Activated naive CD8-positive, alpha-beta T cell treated with anti-CD3 and anti-CD28 coated beads, Interleukin-2, amount 10 ng/mL, durations not matched to agents 7 days and 5 days (primary cell): ENCODE results near the gene TRRAP. TPM values are rescaled to one million over a fixed set of nuclear protein-coding genes. Genes with fewer than 3 reads are reported as not detected.

ENCODE experiments used
- ATAC-seq: fragments of 150-1000 bp; cut with Tn5 transposase; one replicate; pipeline ENCODE4 v1.10.0; 2021; ENCODE audit warnings: low read depth, moderate library complexity
- POLR2A ChIA-PET: fragments of 350-600 bp; sonication (Branson Sonifier 250); formaldehyde crosslinking; loops from one replicate; lab custom pipeline; 2021; ENCODE audit warnings: antibody characterized with exemption; lab: Charles Lee
- DNase-seq: peaks from one replicate; pipeline ENCODE4 v3.0.0; 2021
- H3K27ac Mint-ChIP-seq: one replicate; pipeline ENCODE4 v1.8.0; 2022; ENCODE audit warnings: mild to moderate bottlenecking, mixed read lengths
- H3K27me3 Mint-ChIP-seq: one replicate; pipeline ENCODE4 v1.8.0; 2022; ENCODE audit warnings: mild to moderate bottlenecking, moderate library complexity, mixed read lengths
- H3K36me3 Mint-ChIP-seq: one replicate; pipeline ENCODE4 v1.8.0; 2021; ENCODE audit warnings: mild to moderate bottlenecking, mixed read lengths
- H3K4me1 Mint-ChIP-seq: one replicate; pipeline ENCODE4 v1.8.0; 2021; ENCODE audit warnings: mixed read lengths
- H3K4me3 Mint-ChIP-seq: one replicate; pipeline ENCODE4 v1.8.0; 2022; ENCODE audit warnings: mild to moderate bottlenecking, moderate library complexity, mixed read lengths
- H3K9me3 Mint-ChIP-seq: one replicate; pipeline ENCODE4 v1.8.0; 2021; ENCODE audit warnings: mixed read lengths
- total RNA-seq, 2 experiments: library from RNA; stranded (reverse); gene quantifications; one replicate each; pipeline ENCODE4 v1.2.3, GENCODE V29; 2021

TRRAP gene
- total RNA-seq, 2 experiments from 2014 or later, result 57.4 to 60.0 TPM

DNA sequence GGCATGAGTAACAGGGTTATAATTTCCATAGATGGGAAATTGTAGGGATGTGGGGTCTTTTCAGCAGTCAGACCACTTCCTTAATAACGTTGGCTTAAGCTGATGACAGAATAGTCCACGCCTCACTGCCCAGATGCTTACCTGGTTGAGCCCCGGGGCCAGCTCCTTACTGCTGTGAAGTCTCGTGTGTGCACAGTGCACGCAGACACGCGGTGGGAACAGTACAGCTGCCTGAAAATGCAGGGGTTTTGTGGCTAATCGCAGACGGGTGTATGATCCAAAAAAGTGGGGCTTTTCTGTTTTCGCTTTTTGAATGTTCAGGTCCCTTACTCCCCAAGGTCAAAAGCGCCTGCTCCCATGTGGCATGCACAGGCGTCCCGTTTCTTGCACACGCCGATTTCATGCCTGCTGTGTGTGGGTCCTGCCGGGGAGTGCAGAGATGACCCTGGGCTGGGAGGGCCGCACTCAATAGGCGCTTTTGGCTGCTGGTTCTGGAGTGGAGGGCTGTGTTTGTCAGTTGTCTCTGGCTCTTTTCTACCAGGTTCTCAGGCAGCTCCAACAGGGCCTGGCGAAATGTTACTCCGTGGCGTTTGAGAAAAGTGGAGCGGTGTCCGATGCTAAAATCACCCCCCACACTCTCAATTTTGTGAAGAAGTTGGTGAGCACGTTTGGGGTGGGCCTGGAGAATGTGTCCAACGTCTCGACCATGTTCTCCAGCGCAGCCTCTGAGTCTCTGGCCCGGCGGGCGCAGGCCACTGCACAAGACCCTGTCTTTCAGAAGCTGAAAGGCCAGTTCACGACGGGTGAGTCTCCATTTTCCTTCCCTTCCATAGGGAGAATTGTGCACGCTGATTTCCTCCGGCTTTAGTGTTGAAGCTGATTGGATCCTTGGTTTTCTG lies 116.0 kb downstream of the TRRAP start:
- ATAC-seq (no peak), DNase-seq (no peak)
- Mint-ChIP-seq H3K4me1 (peaks cover 20% of the 10 kb centered on the region), H3K27me3 (no peaks in the 10 kb centered on the region), H3K27ac (no peak overlapping the region), H3K9me3 (no peaks in the 10 kb centered on the region), H3K4me3 (no peak overlapping the region), H3K36me3 (peaks cover 34% of the 10 kb centered on the region)
- POLR2A ChIA-PET, result no interaction called here

DNA sequence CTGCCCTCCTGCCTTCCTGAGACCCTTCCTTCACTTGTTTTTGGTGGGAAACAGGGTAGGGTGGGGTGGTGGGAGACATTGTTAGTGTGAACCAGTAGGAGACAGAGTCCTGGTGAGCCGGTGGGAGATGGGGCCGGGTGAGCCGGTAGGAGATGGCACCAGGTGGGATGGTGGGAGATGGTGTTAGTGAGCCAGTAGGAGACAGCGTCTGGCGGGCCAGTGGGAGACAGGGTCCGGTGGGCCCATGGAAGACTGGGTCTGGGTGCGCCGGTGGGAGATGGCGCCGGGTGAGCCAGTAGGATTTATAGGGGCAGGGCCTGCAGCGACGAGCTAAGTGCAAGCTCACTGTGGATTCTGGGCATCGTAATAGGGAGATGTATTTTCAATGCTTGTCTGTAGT lies 116.8 kb downstream of the TRRAP start:
- Mint-ChIP-seq H3K27me3 (no peaks in the 10 kb centered on the region), H3K9me3 (no peaks in the 10 kb centered on the region), H3K4me3 (no peak overlapping the region), H3K4me1 (peaks cover 19% of the 10 kb centered on the region), H3K36me3 (peaks cover 33% of the 10 kb centered on the region), H3K27ac (no peak overlapping the region)
- no peak for ATAC-seq
- no peak for DNase-seq
- POLR2A ChIA-PET, result no interaction called here

DNA sequence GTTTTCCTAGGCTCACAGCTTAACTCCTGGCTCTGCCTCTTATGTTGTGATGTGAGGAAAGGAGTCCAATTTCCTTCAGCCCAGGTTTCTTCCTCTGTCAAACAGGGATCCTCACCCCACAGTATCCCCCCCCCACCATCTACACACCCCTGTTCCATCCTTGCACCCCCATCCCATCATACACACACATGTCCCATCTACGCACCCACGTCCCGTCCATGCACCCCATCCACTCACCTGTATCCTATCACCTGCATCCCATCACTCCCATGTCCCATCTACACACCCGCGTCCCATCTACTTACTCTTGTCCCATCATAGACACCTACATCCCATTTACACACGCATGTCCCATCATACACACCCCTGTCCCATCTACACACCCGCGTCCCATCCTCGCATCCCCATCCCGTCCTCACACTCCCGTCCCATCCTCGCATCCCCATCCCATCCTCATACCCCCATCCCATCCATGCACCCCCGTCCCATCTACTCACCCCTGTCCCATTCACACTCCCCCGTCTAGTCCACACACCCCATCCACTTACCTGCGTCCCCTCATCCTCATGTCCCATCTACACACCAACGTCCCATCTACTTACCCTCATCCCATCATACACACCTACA lies 117.3 kb downstream of the TRRAP start:
- peak overlapping the region; percentile 56 for H3K27ac Mint-ChIP-seq
- no peak for ATAC-seq
- H3K4me1 Mint-ChIP-seq, result peaks cover 15% of the 10 kb centered on the region
- no peaks in the 10 kb centered on the region for H3K27me3 Mint-ChIP-seq
- H3K36me3 Mint-ChIP-seq, result peaks cover 31% of the 10 kb centered on the region
- H3K4me3 Mint-ChIP-seq, result no peak overlapping the region
- no peaks in the 10 kb centered on the region for H3K9me3 Mint-ChIP-seq
- DNase-seq, result no peak
- POLR2A ChIA-PET, result no interaction called here

DNA sequence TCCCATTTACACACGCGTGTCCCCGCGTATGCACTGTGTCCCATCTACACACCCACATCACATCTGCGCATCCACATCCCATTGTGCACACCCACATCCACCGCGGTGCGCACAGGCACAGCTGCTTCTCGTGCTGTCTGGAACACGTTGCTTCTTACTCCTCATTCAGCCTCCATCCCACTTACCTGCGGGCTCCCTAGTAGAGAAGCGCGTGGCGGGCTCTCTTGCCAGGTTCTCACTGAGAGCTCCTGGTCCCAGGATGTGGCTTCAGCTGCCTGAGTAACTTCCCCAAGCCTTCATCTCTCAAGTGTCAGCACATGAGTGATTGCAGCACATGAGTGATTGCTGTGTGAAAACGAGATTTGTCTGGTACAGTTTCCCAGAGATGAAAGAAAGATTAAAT lies 117.8 kb downstream of the TRRAP start:
- no peaks in the 10 kb centered on the region for H3K27me3 Mint-ChIP-seq
- DNase-seq, result no peak
- peak; percentile 66 for ATAC-seq
- no peak overlapping the region for H3K4me3 Mint-ChIP-seq
- POLR2A ChIA-PET, result no interaction called here
- peaks cover 32% of the 10 kb centered on the region for H3K36me3 Mint-ChIP-seq
- peaks cover 20% of the 10 kb centered on the region for H3K4me1 Mint-ChIP-seq
- peak overlapping the region; percentile 56 for H3K27ac Mint-ChIP-seq
- H3K9me3 Mint-ChIP-seq, result no peaks in the 10 kb centered on the region

DNA sequence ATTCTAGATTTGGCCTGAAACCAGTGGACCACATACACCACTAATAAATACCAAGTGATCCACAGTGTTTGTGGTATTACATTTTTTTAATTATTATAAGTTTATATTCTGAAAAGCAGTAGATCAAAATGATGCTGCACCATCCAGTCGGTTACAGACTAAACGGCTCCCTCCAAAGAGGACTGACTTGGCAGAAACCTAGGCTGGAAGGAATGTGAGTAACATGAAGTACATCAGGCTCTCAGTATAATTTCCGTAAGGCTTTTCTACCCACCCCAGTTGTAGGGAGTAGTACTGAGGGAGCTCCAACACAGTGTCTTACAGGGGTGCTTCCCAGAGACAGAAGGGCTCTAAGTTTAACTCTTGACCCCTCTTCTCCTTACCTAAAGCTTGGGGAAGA lies 119.5 kb downstream of the TRRAP start:
- Mint-ChIP-seq H3K36me3 (peaks cover 26% of the 10 kb centered on the region), H3K4me1 (peaks cover 29% of the 10 kb centered on the region), H3K27me3 (no peaks in the 10 kb centered on the region)

DNA sequence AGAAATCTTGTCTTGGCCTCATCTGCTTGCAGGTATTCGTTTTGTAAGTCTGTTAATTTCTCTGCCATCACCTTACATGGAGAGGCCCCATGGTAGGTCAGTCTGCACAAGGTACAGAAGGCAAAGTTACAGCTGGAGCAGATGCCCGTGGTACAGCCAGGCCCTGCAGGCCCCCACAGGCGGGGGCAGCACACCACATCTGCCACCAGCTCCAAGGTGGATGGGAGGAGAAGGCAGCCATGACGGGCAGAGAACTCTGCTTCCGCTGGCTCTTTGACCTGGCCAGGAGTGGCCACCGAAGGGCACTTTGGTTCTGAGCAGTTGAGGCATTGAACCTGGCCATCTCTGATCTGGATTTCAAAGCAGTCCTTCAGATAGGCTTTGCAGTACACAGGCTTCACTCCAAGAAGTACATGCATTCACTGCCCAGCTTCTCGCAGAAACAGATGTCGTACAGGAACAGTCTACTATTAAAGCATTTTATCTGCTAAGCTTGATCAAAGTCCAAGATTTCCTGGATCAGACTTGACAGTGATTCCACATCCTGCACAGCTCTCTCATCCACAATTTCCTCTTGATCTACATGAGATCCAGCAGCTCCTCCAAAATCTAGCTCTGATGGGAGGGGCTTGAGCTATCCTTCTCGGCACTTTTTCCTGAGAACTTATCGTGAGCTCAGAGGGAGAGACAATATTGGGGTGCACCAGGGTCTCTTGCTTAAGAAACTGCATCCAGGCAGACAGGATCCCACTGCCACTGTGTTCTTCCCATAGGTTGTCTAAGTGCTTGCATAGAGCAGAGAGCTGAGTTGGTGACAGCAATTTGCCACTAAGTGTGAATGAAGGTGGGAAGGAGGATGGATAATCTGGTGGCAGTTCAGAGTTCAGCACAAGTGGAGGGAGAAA lies 120.7 kb downstream of the TRRAP start:
- no peak for ATAC-seq
- Mint-ChIP-seq H3K4me3 (no peak overlapping the region), H3K4me1 (peaks cover 29% of the 10 kb centered on the region), H3K27me3 (no peaks in the 10 kb centered on the region), H3K9me3 (no peaks in the 10 kb centered on the region), H3K27ac (no peak overlapping the region), H3K36me3 (peaks cover 26% of the 10 kb centered on the region)
- DNase-seq, result no peak
- POLR2A ChIA-PET, result interaction anchor here (0.6 to 2.1 kb wide), 2 partner anchors 10 to 119 kb away, joined by 3 to 4 read pairs; no protein-coding TSS in a partner anchor

More for the DNA sequence above, 119.5 kb downstream of the TRRAP start:
- no peak for DNase-seq
- POLR2A ChIA-PET, result interaction anchor here (2.1 kb wide), 1 partner anchor 9 kb away, joined by 4 read pairs; no protein-coding TSS in a partner anchor
- Mint-ChIP-seq H3K9me3 (no peaks in the 10 kb centered on the region), H3K27ac (no peak overlapping the region), H3K4me3 (no peak overlapping the region)
- ATAC-seq, result no peak

DNA sequence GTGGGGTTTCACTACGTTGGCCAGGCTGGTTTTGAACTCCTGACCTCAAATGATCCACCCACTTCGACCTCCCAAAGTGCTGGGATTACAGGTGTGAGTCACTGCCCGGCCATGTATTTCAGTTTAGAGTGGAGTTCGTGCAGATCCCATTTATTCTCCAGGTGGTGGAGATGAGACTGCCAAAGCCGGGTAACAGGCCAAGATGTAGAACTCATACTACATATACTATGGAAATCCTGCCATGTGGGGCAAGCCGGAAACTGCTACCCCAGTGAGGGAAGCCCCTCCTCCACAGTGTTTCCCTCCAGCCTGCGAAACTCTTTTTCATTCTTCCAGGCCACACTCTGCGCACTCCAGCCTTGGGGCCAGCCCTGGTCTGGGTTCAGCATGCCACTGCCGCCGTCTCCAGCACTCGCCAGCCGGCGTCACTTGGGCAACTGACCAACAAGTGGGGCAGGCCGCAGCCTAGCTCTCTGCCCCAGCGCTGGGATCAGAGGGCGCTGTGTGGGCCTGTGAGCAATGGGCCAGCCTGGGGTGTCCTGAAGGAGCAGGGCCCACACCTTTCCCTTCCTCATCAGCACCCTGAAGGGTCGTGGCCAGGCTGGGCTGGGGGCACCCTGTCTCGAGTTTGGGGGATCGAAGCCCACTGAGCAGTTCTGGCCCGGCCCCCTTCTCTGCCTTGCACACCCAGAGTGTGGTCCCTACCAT lies 122.0 kb downstream of the TRRAP start:
- POLR2A ChIA-PET, result interaction anchor here (1.4 to 2.6 kb wide), 2 partner anchors 9 to 11 kb away, joined by 3 to 11 read pairs; no protein-coding TSS in a partner anchor
- no peaks in the 10 kb centered on the region for H3K27me3 Mint-ChIP-seq
- H3K36me3 Mint-ChIP-seq, result peaks cover 26% of the 10 kb centered on the region
- H3K9me3 Mint-ChIP-seq, result no peaks in the 10 kb centered on the region
- ATAC-seq (no peak), DNase-seq (no peak)
- no peak overlapping the region for H3K4me3 Mint-ChIP-seq
- peak overlapping the region; percentile 82 for H3K27ac Mint-ChIP-seq
- H3K4me1 Mint-ChIP-seq, result peaks cover 29% of the 10 kb centered on the region

DNA sequence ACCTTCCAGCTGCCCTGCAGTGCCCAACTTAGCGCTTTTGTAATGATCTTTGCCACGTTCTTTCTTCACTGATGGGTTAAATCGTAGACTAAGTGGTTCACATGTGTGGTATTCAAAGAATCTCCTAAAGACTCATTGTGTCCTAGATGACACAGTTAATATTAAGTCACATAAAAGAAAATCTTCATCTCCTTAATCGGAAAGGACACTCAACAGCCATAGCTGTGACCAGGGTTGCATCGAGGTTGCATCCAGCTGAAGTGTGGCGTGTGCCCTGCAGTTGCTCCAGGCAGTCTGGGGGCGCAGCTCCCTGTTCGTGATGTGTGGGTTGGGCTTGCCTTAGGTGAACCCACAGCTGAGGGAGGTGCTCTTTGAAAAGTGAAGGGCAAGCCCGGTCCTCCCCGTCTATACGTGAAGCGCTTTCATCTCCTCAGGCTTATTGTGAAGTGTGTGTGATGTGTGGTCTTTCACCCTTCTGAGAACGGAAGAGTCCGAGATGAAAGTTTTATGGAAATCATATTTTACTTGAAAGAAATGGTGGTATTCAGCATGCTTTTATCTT lies 122.7 kb downstream of the TRRAP start:
- H3K36me3 Mint-ChIP-seq, result peaks cover 20% of the 10 kb centered on the region
- no peaks in the 10 kb centered on the region for H3K9me3 Mint-ChIP-seq
- no peaks in the 10 kb centered on the region for H3K27me3 Mint-ChIP-seq
- no peak for DNase-seq
- POLR2A ChIA-PET, result interaction anchor here (1.3 to 2.6 kb wide), 3 partner anchors 10 to 13 kb away, joined by 3 to 11 read pairs (median 3); no protein-coding TSS in a partner anchor
- peak overlapping the region; percentile 82 for H3K27ac Mint-ChIP-seq
- H3K4me1 Mint-ChIP-seq, result peaks cover 24% of the 10 kb centered on the region
- peak; percentile 80 for ATAC-seq
- peak overlapping the region; percentile 62 for H3K4me3 Mint-ChIP-seq

DNA sequence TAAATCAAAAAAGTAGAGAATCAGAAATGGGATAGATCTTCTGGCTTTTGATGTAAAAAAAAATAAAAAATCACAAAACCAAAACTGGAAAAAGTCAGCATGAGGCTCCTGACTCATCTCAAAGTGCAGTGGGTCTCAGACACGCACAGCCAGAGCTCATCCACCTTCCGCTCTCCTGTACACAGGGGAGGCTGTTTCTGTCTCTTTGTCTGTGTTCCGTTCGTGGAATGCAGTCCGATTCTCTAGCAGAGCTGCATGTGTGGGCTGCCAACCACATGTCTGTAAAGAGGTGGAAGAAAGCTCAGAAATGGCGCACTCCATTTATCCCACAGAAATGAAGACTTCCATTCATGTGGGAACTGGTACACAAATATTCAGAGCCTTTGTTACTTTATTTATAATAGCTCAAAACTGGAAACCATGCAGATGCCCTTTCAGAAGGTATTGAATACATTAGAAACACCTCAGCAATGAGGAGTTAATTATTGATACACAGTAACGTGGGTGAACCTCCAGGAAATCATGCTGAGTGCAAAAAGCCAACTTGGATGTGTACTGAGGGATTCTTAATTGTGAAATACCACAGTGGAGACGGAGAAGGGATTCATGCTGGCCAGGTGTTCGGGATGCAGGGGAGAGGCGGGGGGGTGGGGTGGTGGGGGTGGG lies 123.3 kb downstream of the TRRAP start:
- POLR2A ChIA-PET, result interaction anchor here (1.3 to 2.6 kb wide), 3 partner anchors 10 to 13 kb away, joined by 3 to 11 read pairs (median 3); no protein-coding TSS in a partner anchor
- H3K4me3 Mint-ChIP-seq, result peak overlapping the region; percentile 62
- peaks cover 20% of the 10 kb centered on the region for H3K4me1 Mint-ChIP-seq
- no peaks in the 10 kb centered on the region for H3K27me3 Mint-ChIP-seq
- H3K36me3 Mint-ChIP-seq, result peaks cover 18% of the 10 kb centered on the region
- DNase-seq (no peak), ATAC-seq (peak; percentile 71)
- no peaks in the 10 kb centered on the region for H3K9me3 Mint-ChIP-seq
- peak overlapping the region; percentile 82 for H3K27ac Mint-ChIP-seq

DNA sequence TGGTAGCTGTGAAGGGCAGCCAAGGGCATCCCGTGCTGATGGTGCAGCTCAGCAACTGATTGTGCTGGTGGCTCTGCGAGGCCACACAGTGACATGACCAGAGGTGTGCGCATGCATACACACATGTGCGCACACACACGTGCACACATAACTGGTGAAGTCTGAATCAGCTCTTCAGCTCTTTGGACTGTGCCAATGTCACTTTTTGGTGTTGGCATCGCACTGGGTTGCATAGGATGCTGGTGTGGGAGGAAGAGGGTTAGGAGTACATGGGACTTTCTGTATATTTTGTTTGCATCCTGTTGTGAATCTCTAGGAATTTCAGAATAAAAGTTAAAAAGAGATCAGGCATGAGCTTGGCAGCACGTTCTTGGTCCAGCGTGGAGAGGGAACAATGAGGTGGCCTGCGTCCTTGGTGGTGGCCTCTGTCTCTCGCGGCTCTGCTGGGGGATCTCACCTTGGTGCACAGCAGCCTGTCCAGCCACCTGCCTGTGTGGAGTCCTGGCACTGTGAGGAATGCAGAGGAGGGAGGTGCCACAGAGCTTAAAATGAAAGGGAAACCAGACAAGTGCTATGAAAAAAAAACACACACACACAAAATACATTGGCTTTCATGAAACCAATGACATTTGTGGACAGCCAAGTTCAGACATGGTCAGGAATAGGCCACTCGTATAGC lies 124.0 kb downstream of the TRRAP start:
- peak overlapping the region; percentile 82 for H3K27ac Mint-ChIP-seq
- no peak for DNase-seq
- peaks cover 23% of the 10 kb centered on the region for H3K4me1 Mint-ChIP-seq
- H3K36me3 Mint-ChIP-seq, result peaks cover 21% of the 10 kb centered on the region
- POLR2A ChIA-PET, result interaction anchor here (1.3 to 2.6 kb wide), 2 partner anchors 12 to 13 kb away, joined by 3 to 11 read pairs; no protein-coding TSS in a partner anchor
- H3K9me3 Mint-ChIP-seq, result no peaks in the 10 kb centered on the region
- H3K4me3 Mint-ChIP-seq, result no peak overlapping the region
- no peak for ATAC-seq
- H3K27me3 Mint-ChIP-seq, result no peaks in the 10 kb centered on the region

DNA sequence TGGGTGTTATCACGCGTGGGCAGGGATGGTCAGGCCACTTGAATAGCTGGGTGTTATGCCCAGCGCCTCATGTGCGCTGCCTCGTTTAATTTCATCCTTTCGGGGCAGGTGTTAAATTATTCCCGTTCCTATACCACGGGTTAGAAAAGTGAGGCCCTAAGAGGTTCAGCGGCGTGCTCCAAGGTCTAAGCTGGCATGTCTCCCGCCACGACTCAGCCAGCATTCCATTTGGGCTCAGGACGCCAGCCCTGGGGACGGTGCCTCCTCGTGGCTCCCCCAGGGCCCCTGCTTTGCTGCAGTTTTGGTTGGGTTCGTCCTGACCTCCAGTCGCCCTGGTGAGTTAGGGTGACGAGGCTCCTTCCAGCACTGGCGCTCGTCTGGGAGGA lies 124.5 kb downstream of the TRRAP start:
- Mint-ChIP-seq H3K4me3 (no peak overlapping the region), H3K4me1 (peaks cover 23% of the 10 kb centered on the region), H3K27me3 (no peaks in the 10 kb centered on the region), H3K9me3 (no peaks in the 10 kb centered on the region), H3K36me3 (peaks cover 21% of the 10 kb centered on the region), H3K27ac (no peak overlapping the region)
- no peak for ATAC-seq
- no peak for DNase-seq
- POLR2A ChIA-PET, result interaction anchor here (2.6 kb wide), 1 partner anchor 14 kb away, joined by 11 read pairs; no protein-coding TSS in a partner anchor
